Right lobe of liver (tissue), 4 donors: ENCODE data around the gene NCKAP5.

Source experiments
- CTCF ChIP-seq, 4 donors: fragments of 200-600 bp in 3 of 4; fragments of 450-650 bp in 1 of 4; IDR thresholded peaks; one replicate each; pipeline versions ENCODE4 v1.5.1 to v1.8.0; 2016 to 2022; ENCODE audit warnings: antibody characterized with exemption in 4 of 4, mild to moderate bottlenecking in 2 of 4
- POLR2A ChIP-seq: fragments of 450-650 bp; IDR thresholded peaks from one replicate; pipeline ENCODE4 v1.6.1; 2017; ENCODE audit warnings: antibody characterized with exemption, mild to moderate bottlenecking
- donor health status: DM: no; HTN: no; CAD: no.
- donor health status: DM: no; HTN: no; CAD: no.
- donor health status: DM: no; HTN: yes; CAD: no.

DNA sequence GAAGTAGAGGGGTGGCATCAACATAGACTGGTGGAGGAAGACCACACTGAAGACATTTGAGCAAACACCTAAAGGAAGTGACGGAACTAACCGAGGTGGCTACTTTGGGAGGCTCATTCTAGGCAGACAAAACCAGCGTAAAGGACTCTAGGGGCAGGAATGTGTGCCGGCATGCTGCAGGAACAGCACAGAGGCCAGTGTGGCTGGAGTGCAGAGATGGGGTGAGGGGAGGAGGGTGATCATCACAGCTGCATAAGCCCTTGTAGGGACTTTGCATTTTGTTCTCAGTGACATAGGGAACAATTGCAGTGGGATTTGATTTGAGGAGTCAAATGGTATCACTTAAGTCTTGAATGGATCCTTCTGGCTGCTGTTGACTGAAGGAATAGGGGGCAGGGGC, 253.5 kb downstream of the NCKAP5 start:
- TF ChIP-seq CTCF (IDR thresholded peaks at IDR 0.05) (no peak), POLR2A (no peak)
